SW480 (cell line): Measurements from ENCODE around the gene BPIFB4.
A peak's percentile ranks its signal among the peaks of the same experiment; 100 is the strongest.

ENCODE experiments used
- DNase-seq: peaks from one replicate; pipeline ENCODE4 v3.0.0-alpha.2; 2016; ENCODE audit warnings: low spot score

The BPIFB4 gene

GRCh38 chr20:33062105-33062824 lies 17.2 kb upstream of the BPIFB4 start:
- no peak for DNase-seq

DNA sequence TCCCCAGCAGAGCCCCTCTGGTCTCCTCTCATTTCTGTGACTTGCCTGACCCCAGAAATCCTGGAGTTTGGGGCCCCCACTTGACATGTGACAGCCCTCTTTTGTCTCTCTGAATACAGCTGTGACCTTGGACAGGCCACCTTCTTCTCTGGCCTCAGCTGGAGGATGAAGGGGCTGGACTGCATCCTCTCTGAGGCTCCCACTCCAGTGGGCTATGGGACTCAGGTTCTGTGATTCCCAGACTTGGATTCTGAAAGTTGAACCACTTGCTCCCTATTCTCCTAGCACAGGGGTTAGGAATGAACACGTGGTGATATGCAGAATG lies 16.7 kb upstream of the BPIFB4 start:
- DNase-seq = no peak

DNA sequence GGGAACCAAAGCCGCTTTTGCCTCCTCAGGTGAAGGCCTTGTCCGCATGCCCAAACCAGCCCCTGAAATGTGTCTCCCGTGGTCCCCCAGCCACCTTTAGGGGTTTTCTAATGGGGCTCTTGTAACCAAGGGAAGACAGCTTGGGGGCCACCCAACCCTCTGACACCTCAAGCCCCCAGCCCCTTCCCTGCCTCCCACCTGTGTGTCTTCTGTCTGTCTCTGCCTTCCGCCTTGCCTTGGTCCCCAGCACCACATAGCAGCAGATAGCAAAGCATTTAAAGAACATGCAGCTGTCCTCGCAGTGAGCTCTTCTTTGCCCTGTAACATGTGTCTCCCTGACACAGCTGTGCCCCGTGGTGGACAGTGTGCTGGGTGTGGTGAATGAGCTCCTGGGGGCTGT lies 16.2 kb upstream of the BPIFB4 start:
- DNase-seq = no peak

DNA sequence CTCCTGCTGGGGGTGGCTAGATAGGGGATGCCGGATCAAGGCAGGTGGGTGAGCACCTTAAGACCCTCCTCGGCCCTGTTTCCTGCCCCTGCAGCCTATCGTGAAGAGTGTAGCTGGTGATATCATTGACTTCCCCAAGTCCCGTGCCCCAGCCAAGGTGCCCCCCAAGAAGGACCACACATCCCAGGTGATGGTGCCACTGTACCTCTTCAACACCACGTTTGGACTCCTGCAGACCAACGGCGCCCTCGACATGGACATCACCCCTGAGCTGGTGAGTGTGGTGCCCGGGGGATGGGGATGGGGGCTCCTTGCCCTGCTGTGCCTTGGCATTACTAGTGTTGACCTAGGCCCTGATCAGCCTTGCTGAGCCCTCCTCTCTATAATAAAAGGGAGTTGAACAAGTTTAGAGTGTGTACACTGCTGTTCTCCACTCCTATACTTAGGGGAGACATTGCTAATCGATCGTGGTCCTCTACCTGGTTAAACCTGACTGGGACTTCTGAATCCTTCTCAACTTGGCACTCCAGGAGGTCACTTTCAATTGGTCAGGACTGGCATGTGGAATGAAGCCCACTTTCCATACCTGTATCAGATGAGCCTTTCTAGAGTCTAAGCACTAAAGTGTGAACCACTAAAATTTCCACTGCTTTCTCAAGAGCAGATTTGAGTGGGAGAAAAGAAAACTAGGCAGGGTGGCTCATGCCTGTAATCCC lies 14.7 kb upstream of the BPIFB4 start:
- DNase-seq = no peak

GRCh38 chr20:33065785-33066184 lies 13.7 kb upstream of the BPIFB4 start:
- no peak for DNase-seq

DNA sequence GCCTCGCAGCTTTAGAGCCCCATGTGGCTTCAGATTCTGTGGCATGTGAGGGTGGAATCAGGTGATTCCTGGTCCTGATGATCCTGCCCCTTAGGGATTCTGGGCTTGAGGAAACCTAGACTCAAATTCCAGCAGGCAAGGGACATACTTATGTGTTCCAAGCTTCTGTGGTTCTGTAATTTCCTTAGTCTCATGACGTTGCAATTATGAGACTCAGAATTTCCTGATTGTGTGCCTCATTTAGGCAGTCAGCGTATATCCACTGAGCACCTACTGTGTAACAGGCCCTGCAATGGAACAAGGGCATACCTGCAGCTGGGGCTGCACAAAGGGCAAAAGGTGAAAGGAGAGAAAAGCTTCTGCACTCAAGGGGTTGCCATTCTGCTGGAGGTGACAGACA lies 11.6 kb upstream of the BPIFB4 start:
- no peak for DNase-seq

GRCh38 chr20:33068251-33068939 lies 11.0 kb upstream of the BPIFB4 start:
- DNase-seq = no peak

DNA sequence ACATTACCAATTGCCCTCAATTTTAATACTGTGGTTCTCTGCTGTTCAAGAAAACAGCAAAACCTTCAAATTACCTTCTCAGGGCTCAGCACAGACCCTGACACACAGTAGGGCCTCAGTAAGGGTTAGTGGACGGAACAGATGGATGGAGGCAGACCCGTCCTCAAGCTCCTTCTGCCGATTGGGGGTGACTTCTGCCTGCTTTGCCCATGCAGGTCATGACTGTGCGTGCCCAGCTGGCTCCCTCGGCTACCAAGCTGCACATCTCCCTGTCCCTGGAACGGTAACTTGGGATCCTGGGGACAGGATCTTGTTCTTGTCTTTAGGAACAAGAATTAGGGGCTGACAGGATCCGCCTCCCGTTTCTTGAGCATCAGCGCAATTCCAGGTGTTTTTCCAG lies 9.8 kb upstream of the BPIFB4 start:
- DNase-seq = no peak

- no peak for DNase-seq
Measured at GRCh38 chr20:33070111-33071053, 9.1 kb upstream of the BPIFB4 start.

DNA sequence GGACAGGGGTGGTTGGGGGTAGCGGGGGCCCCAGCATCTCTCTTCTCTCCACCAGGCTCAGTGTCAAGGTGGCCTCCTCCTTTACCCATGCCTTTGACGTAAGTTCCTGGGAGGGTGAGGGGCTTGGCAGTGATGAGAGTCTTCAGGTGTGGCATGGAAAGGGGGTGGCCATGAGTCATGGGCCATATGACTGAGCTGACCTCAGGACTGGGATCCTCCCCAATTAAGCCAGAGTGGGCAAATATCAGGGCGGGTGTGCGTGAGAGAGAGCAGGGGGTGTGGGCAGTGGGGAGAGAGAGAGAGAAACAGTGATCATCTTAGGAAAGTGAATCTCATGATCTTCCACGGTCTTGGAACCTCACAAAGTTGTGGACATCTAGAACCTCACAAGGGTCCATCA lies 8.2 kb upstream of the BPIFB4 start:
- peak; percentile 31 for DNase-seq

DNA sequence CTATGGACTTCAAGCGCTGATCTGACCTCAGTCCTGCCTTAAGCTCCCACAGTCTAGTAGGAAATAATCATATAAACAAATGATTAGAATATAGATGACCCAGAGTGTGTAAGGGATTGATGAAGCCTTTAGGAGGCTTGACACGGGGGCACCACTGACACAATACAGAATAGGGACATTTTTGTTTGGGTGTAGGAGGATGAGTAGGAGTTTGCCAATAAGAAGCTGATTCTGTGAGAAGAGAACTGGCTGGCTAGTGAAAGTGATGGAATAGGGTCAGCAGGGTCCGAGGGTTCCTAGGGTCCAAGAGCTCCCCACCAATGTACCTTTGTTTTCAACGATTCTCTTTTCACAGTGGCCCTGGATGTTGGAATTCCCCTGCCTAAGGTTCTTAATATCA lies 7.1 kb upstream of the BPIFB4 start:
- DNase-seq = no peak

- DNase-seq = no peak
Measured at GRCh38 chr20:33072813-33073212, 6.6 kb upstream of the BPIFB4 start.

DNA sequence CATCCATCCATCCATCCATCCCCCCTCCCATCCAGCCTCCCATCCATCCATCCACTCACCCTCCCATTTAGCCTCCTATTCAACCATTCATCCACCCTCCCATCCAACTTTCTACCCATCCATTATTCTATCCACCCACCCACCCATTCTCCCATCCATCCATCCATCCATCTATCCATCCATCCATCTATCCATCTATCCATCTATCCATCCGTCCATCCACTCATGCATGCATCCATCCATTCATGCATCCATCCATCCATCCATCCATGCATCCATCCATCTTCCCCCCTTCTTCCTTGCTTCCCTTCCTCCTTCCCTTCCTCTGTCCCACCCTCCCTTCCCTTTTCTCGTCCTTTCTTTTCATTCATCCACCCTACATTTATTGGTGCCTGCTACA lies 4.8 kb upstream of the BPIFB4 start:
- DNase-seq = no peak

- no peak for DNase-seq
Measured at GRCh38 chr20:33075281-33075680, 4.2 kb upstream of the BPIFB4 start.

- peak; percentile 66 for DNase-seq
Measured at GRCh38 chr20:33076662-33077372, 2.6 kb upstream of the BPIFB4 start.

DNA sequence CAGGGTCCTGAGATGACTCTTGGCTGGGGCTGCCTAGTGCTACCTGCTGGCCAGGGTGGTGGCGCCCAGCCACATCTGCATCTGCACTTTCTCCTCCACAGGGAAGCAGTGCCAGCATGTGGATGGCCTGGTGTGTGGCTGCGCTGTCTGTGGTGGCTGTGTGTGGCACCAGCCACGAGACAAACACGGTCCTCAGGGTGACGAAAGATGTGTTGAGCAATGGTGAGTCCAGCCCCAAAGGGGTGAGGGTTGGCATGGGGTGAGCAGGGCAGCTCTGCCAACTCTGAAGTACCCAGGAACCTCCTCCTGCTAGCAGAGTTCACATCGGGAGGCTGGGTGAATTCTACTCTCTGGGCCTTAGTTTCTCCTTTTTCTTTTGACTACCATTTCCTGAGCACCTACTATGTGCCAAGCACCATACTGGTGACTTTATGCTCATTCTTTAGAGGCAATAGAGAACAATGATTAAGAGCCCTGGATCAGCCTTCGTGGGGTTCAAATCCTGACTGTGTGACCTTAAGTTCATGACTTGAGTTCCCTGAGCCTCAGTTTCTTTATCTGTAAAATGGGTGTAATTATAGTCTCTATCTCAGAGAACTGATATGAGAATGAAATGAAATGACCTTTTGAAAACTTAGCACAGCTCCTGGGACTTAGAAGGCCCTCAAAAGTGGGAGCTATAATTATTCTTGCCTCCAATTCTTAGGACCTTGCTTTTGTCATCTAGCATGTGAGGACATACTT lies 2.1 kb downstream of the BPIFB4 start:
- no peak for DNase-seq

DNA sequence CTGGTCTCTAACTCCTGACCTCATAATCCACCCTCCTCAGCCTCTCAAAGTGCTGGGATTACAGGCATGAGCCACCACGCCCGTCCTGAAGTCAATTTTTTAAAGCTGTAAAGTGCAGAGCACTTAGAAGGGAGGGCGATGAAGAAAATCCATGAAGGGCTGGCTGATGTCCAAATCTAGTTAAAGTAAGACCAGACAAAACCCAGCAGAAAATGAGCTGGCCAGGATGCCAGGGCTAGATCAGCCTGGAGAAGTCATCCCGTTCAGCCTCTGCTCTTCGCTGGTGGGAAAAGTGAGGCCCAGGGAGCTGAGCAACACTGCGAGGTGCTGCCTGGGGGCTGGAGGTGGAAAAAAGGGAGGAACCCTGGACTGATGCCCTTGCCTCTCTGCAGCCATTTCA lies 3.1 kb downstream of the BPIFB4 start:
- no peak for DNase-seq

DNA sequence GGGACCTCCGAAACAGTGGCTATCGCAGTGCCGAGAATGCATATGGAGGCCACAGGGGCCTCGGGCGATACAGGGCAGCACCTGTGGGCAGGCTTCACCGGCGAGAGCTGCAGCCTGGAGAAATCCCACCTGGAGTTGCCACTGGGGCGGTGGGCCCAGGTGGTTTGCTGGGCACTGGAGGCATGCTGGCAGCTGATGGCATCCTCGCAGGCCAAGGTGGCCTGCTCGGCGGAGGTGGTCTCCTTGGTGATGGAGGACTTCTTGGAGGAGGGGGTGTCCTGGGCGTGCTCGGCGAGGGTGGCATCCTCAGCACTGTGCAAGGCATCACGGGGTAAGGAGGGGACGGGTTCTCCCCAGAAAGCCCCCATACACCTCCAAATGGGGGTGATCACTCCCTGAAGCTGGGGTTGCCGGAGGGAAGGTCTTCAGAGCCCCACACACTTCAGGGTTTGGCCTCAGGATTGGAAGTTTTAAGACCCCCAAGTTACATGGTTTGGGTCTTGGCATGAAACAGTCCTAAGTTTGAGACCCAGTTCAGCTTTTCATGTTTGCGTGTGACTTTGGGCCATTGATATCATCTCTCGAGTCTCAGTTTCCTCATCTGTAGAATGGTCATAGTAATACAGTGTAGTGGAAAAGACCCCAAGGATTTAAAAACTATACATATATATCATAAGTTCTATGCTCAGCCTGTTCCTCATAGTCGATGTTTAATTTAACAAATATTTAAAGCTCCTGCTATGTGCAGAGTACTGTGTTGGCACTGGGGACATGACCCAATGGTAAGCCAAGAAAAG lies 4.3 kb downstream of the BPIFB4 start:
- no peak for DNase-seq

DNA sequence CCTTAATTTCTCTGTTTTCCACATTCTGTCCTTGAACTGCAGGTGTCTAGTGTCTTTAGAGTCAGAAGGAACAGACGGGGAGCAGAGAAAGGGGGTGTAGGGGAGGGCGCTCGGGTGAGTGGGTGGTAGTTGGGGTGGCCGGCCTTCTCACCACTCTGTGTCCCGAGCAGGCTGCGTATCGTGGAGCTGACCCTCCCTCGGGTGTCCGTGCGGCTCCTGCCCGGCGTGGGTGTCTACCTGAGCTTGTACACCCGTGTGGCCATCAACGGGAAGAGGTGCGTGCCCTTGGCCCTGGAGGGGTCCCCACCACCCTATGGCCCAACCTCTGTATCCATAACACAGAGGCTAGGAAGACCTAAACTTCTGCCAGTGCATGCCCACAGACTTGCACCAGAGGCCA lies 5.3 kb downstream of the BPIFB4 start:
- DNase-seq = no peak
